MG63 (cell line): Measurements from ENCODE around the gene SLC10A2. TPM values are rescaled to one million over a fixed set of nuclear protein-coding genes. Genes with fewer than 3 reads are reported as not detected.

Experiments used
- DNase-seq: peaks from one replicate; pipeline ENCODE4 v3.0.0-alpha.2; 2020
- H3K27me3 ChIP-seq: fragments of 250-450 bp; sonication (Bioruptor Pico); 2 replicates; pipeline ENCODE4 v1.5.1; 2020; ENCODE audit warnings: mild to moderate bottlenecking, moderate library complexity
- H3K36me3 ChIP-seq: fragments of 250-450 bp; sonication (Bioruptor Pico); 2 replicates; pipeline ENCODE4 v1.5.1; 2020; ENCODE audit warnings: mild to moderate bottlenecking, moderate library complexity
- H3K4me3 ChIP-seq: fragments of 250-450 bp; sonication (Bioruptor Pico); 2 replicates; pipeline ENCODE4 v1.5.1; 2020; ENCODE audit warnings: mild to moderate bottlenecking, moderate library complexity
- H3K9me3 ChIP-seq: fragments of 250-450 bp; sonication (Bioruptor Pico); 2 replicates; pipeline ENCODE4 v1.5.1; 2020; ENCODE audit warnings: mild to moderate bottlenecking, moderate library complexity
- total RNA-seq: library from RNA; depleted of rRNA; stranded (reverse); fragments of >200 nt; shearing (Covaris generic); gene quantifications from 2 replicates; pipeline ENCODE4 v1.2.3, GENCODE V29; 2014; ENCODE audit warnings: low replicate concordance; rRNA removed

SLC10A2 gene
- total RNA-seq, 1 experiment from 2014 or later = not detected

- no peaks in the 10 kb centered on the region; the same call in 1 of the 2 replicates for H3K27me3 ChIP-seq
- H3K9me3 ChIP-seq = no peaks in the 10 kb centered on the region
- no peaks in the 10 kb centered on the region for H3K36me3 ChIP-seq
- DNase-seq = no peak
- no peak overlapping the region for H3K4me3 ChIP-seq
Measured at GRCh38 chr13:103007427-103007762, 58.8 kb downstream of the SLC10A2 start.

DNA sequence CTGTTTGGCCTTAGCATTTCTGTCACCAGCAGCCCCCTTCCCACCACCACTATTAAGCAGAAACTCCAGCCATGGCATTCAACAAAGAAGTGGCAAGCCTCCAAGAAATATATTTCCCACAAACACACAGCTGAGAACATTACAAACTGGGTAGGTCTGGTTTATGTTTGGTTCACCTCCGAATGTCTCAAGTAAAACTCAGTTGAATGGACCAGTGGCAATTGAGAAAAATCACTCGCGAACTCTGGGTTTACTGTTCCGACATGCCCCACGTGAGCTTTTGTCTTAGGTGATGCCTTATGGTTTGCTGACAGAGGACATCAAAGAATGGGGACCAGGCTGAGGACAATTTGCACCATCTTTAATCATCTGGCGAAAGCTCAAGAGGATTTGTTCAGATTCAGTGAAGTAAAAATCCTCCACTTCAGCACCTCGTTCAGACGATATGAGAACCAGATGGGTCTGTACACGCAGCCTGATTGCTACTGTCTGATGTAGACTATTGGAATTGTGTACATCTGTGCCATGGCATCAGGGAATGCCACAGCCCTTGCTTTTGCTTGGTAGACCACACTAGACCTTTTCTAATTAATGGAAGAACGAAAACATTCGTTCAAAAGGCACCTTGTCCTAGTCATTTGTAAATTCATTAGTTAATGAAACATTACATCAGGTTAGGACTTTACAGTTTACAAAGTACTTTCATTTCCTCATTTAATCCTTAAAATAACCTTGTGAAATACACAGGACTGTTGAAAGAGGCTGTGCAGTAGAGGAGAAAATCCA, 59.4 kb downstream of the SLC10A2 start:
- Histone ChIP-seq H3K9me3 (no peaks in the 10 kb centered on the region), H3K4me3 (no peak overlapping the region), H3K36me3 (no peaks in the 10 kb centered on the region), H3K27me3 (no peaks in the 10 kb centered on the region; the same call in 1 of the 2 replicates)
- DNase-seq = no peak

DNA sequence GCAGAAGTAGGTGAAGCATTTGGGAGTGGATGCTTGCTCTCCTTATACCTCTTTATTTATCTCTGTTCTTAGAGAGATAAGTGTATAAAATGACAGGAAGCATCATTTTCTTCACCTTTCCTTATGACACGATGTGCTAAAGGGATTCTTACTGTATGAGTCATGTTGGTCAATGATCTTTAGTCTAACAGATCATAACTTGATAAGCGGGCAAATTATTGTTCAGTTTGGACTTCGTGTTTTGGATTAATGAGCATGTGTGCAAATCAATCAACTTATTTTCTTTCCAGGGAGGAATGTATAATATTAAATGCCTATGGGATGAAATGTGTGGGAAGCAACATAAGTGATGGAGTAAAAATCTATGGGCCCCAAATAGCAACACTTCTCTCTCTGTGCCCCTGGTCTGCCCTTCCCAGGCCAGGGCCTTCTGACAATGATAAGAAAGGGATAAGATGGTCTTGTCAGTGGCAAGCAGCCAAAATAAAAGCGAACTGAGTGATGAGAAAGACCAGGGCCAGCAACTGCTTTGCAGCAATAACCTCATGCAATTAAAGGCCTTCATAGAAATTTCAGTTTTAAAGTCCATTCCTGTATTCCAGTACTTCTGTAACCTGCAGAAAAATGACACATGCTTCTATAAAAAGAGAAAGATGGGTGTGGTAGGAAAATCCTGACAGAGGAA, 61.4 kb downstream of the SLC10A2 start:
- DNase-seq = no peak
- Histone ChIP-seq H3K9me3 (no peaks in the 10 kb centered on the region), H3K36me3 (no peaks in the 10 kb centered on the region), H3K27me3 (no peaks in the 10 kb centered on the region; the same call in 1 of the 2 replicates), H3K4me3 (no peak overlapping the region)

DNA sequence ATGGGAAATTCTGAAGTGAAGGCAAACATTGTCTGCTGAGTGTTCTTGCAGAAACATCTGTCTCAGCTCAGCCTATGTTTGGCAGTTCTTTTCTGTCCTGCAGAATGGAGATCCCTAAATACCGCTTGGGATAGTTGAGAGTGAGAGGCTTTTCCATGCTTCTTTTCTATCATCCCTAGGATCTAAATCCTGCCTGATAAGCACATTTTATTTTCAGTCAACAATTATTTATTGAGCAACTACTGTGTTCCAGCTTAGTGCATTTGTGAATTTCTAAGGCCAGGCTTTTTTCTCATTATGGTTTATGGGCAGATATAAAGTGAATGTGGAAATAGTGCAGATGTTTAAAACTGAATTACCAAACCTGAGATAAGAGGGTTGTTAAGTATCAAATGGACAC, 62.6 kb downstream of the SLC10A2 start:
- no peak for DNase-seq
- H3K36me3 ChIP-seq = no peaks in the 10 kb centered on the region
- no peaks in the 10 kb centered on the region for H3K9me3 ChIP-seq

DNA sequence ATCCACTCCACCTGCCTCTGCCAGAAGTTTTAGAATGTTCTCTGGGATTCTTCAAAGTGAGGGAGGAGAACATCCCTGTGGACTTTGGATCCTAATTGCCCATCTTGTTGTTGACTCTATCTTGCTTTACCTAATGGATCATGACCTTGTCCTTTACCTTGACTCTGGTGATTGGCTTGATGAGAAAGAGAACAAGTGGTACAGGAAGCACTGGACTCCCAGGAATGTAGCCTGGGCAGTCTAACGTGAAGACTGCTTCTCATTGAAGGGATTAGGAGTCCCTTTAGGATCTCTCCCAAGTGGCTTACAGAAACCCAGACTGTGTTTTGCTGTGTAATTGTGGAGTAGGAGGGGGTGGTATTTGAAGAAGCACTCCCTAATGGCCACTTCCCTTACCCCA, 63.9 kb downstream of the SLC10A2 start:
- no peak for DNase-seq
- Histone ChIP-seq H3K4me3 (no peak overlapping the region), H3K27me3 (no peaks in the 10 kb centered on the region; the same call in 1 of the 2 replicates), H3K9me3 (no peaks in the 10 kb centered on the region), H3K36me3 (no peaks in the 10 kb centered on the region)

More for the DNA sequence above, 62.6 kb downstream of the SLC10A2 start:
- H3K4me3 ChIP-seq = no peak overlapping the region
- H3K27me3 ChIP-seq = no peaks in the 10 kb centered on the region; the same call in 1 of the 2 replicates

GRCh38 chr13:103000157-103000556, 66.1 kb downstream of the SLC10A2 start:
- Histone ChIP-seq H3K4me3 (no peak overlapping the region), H3K27me3 (no peaks in the 10 kb centered on the region), H3K9me3 (no peaks in the 10 kb centered on the region), H3K36me3 (no peaks in the 10 kb centered on the region)
- DNase-seq = no peak

DNA sequence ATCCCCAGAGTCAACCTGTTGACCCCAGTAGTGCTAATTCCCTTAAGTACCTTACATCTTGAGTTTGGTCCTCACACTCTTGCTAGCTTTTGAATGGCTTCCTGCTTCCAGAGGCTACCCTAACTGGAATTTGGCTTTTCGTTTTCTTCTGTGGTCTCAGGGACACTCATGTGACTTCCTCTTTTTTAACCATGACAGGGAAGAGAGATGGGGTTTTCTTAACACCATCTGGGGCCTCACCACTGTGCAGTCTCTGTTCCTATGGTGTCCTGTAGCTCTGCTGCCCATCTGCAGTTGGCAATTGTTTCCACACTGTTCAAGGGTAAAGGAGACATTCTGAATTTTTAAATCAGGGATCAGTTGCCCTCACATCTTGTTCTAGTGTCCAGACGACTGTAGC, 66.7 kb downstream of the SLC10A2 start:
- Histone ChIP-seq H3K9me3 (no peaks in the 10 kb centered on the region), H3K36me3 (no peaks in the 10 kb centered on the region), H3K27me3 (no peaks in the 10 kb centered on the region), H3K4me3 (no peak overlapping the region)
- no peak for DNase-seq

Other genes starting within 250 kb of the SLC10A2 start
- gene ERCC5, start 220.4 kb downstream of the SLC10A2 start, total RNA-seq = 33.2 and 89.9 TPM in 2 replicates